T-helper 1 cell treated with Interleukin-12 subunit alpha and Interleukin-12 subunit beta and Interleukin-4 antibody, amounts not matched to agents 30 μg/mL and 1 μg/mL, for 36 hours (primary cell): ENCODE measurements around the gene TMTC4.
"Not testable (repeated sequence)": the region's sequence is repeated elsewhere in the genome, so short reads cannot be mapped to it uniquely, and the experiment has no call there.

Experiments
- H3K27ac Mint-ChIP-seq: one replicate; pipeline ENCODE4 v1.8.0; 2021; ENCODE audit warnings: mild to moderate bottlenecking, mixed read lengths
- H3K27me3 Mint-ChIP-seq: one replicate; pipeline ENCODE4 v1.8.0; 2021; ENCODE audit warnings: low read depth, mixed read lengths
- H3K36me3 Mint-ChIP-seq: one replicate; pipeline ENCODE4 v1.8.0; 2021; ENCODE audit warnings: low read depth, mixed read lengths
- H3K4me1 Mint-ChIP-seq: one replicate; pipeline ENCODE4 v1.8.0; 2021; ENCODE audit warnings: low read depth, mixed read lengths
- H3K4me3 Mint-ChIP-seq: one replicate; pipeline ENCODE4 v1.8.0; 2021; ENCODE audit warnings: mild to moderate bottlenecking, moderate library complexity, mixed read lengths
- H3K9me3 Mint-ChIP-seq: one replicate; pipeline ENCODE4 v1.8.0; 2021; ENCODE audit warnings: mixed read lengths

Gene TMTC4, protein sequence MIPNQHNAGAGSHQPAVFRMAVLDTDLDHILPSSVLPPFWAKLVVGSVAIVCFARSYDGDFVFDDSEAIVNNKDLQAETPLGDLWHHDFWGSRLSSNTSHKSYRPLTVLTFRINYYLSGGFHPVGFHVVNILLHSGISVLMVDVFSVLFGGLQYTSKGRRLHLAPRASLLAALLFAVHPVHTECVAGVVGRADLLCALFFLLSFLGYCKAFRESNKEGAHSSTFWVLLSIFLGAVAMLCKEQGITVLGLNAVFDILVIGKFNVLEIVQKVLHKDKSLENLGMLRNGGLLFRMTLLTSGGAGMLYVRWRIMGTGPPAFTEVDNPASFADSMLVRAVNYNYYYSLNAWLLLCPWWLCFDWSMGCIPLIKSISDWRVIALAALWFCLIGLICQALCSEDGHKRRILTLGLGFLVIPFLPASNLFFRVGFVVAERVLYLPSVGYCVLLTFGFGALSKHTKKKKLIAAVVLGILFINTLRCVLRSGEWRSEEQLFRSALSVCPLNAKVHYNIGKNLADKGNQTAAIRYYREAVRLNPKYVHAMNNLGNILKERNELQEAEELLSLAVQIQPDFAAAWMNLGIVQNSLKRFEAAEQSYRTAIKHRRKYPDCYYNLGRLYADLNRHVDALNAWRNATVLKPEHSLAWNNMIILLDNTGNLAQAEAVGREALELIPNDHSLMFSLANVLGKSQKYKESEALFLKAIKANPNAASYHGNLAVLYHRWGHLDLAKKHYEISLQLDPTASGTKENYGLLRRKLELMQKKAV

DNA sequence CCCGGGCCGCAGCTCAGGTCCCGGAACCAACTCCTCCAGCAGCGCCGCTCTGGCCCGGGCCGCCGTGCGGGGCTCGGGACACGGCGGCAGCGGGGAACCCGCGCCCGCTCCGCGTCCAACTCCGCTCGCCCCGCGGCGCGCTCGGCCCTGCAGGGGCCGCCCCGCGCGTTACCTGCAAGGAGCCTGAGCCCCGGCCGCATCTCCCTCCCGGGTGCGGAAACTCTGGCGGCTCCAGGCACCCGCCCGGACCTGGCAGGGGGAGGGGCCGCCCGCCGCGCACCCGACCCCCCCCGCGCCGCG, at the start of gene TMTC4:
TSS of gene TMTC4 (minus strand) at position 224 of the 300 bp plus-strand sequence. CDS start 4,433 bp downstream, outside the sequence.
- Mint-ChIP-seq H3K36me3 (peaks cover 8% of the 10 kb centered on the region), H3K4me3 (peak within 1 kb of the TSS; percentile 99), H3K27me3 (peaks cover 10% of the 10 kb centered on the region), H3K4me1 (peaks cover 27% of the 10 kb centered on the region), H3K9me3 (no peaks in the 10 kb centered on the region), H3K27ac (peak within 1 kb of the TSS; percentile 98)

DNA sequence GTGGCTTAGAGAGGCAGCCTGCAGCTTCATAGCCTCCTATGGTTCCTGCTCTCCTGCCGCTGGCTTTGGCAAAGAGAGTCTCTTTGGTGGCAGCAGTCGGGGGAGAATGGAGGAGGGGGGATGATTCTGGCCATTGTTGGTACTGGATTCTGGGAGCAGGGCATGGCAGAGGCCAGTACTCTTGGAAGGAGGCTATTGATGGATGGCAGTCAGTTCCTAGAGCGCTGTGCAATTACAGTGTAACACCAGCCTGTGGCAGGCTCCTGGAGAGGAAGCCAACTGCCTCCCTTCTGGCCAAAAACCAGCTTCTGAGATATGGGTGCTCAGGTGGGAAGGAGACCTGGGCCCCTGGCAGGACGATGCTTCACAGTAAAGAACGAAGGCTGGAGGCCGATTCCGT, 47.9 kb upstream of the TMTC4 start:
- Mint-ChIP-seq H3K27me3 (peaks cover 13% of the 10 kb centered on the region), H3K36me3 (no peaks in the 10 kb centered on the region), H3K27ac (no peak overlapping the region), H3K4me3 (no peak overlapping the region), H3K4me1 (peaks cover 3% of the 10 kb centered on the region), H3K9me3 (peaks cover 7% of the 10 kb centered on the region)

DNA sequence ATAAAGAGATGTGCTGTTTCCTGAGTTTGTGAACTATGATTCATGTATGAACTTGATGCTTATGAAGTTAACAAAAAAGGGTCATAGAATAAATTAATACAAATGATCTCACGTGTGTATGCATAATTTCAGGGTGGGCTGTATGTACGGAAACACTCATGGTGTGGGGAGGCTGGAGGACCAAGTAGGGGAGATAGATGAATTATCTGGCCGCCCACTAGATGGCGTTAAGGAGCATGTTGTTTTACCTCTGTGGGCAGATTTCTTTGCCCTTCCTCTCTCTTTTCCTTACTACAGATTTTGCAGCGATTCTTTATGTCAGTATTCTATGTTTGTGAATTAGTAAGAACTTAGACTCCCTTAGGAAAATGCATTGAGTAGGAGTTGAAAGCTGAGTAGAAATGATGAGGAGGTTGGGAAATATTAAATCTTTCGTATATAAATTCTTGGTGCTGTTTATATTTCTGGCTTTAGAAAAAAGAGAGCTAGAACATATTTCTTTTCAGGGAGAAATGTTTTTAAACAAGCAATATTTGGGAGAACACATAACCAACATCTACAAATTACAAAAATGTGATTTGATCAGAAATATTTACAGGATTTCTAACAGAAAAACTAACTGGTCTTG, 47.4 kb upstream of the TMTC4 start:
- no peaks in the 10 kb centered on the region for H3K36me3 Mint-ChIP-seq
- peaks cover 3% of the 10 kb centered on the region for H3K4me1 Mint-ChIP-seq
- H3K27me3 Mint-ChIP-seq = peaks cover 13% of the 10 kb centered on the region
- H3K4me3 Mint-ChIP-seq = no peak overlapping the region
- peaks cover 7% of the 10 kb centered on the region for H3K9me3 Mint-ChIP-seq
- H3K27ac Mint-ChIP-seq = no peak overlapping the region

DNA sequence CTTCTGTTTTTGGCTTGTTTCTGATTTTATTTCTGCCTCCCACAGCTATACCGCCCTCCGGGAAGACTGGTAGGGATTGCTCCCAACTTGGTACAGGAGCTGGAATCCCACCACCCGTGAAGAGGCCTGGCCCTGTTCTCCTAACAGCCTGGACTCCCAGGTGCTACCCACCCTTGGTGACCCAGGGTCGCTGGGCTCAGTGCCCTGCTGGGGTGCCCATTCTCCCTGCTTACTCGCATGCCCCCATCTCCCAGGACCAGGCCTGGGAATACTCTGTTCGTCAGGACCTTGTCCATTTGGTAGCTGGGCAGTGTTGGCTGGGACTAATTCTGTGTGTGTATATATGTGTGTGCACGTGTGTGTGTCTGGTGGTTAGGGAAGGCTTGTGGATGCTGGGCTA, 41.0 kb upstream of the TMTC4 start:
- Mint-ChIP-seq H3K4me1 (no peaks in the 10 kb centered on the region), H3K27me3 (peaks cover 4% of the 10 kb centered on the region), H3K9me3 (peaks cover 7% of the 10 kb centered on the region), H3K4me3 (no peak overlapping the region), H3K27ac (no peak overlapping the region), H3K36me3 (no peaks in the 10 kb centered on the region)

DNA sequence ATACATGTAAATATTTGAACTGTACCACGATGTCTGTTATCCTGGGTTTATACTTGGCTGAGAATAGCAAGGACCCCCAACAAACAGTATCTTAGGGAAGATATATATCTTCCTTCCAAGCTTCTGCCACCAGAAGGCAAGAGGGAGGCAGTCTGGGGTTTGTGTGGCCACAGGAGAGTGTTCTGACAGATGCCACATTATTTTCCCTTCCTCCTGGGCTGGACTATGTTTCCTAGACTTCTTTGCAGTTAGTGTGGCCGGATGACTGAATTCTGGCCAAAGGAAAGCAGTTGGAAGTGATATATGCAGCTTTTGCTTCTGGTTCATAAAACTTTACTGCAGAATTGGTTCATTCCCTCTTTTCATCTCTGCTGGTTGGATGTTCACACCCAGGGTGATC, 39.9 kb upstream of the TMTC4 start:
- Mint-ChIP-seq H3K4me1 (no peaks in the 10 kb centered on the region), H3K9me3 (no peaks in the 10 kb centered on the region), H3K4me3 (no peak overlapping the region), H3K27me3 (no peaks in the 10 kb centered on the region), H3K27ac (no peak overlapping the region), H3K36me3 (no peaks in the 10 kb centered on the region)

DNA sequence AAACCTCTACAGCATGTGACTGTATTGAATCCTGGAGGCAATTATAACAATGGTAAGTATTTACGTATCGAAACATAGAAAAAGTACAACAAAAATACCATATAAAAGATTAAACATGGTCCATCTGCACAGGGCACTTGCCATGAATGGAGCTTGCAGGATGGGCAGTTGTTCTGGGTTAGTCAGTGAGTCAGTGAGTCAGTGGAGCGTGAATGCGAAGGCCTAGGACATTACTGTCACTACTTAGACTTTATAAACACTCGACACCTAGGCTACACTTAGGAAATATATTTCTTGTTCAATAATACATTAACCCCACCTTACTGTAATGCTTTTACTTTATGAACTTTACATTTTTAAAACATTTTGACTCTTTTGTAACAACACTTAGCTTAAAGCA, 35.6 kb upstream of the TMTC4 start:
- Mint-ChIP-seq H3K27ac (no peak overlapping the region), H3K36me3 (no peaks in the 10 kb centered on the region), H3K4me3 (no peak overlapping the region), H3K27me3 (no peaks in the 10 kb centered on the region), H3K4me1 (no peaks in the 10 kb centered on the region), H3K9me3 (no peaks in the 10 kb centered on the region)

DNA sequence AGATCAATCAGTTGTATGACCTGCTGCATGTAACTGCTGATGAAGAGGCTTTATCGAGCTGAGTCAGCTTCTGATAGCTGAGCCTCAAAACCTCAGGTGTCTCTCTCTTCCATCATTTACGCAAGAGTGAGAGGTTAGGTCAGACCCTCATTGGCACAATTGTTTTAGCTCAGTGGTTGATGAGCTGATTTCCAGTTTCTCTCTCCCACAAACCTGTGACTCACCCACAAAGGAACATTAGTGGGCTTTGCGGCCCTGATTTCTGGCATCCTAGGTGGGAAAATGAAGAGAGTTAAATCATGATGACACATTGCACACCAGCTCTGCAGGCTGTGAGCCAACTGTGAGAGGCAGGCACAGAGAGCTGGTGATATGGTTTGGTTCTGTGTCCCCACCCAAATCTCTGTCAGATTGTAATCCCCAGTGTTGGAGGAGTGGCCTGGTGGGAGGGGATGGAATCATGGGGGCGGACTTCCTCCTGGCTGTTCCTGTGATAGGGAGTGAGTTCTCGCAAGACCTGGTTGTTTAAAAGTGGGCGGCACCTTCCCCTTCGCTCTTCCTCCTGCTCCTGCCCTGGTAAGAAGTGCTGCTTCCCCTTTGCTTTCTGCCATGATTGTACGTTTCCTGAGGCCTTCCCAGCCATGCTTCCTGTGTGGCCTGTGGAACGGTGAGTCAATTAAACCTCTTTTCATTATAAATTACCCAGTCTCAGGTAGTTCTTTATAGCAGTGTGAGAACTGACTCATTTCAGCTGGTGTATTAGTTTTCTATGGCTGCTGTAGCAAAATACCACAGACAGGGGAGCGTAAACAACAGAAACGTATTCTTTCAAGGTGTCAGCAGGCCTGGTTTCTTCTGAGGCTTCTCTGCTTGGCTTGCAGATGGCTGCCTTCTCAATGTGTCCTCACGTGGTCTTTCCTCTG, 33.5 kb upstream of the TMTC4 start:
- Mint-ChIP-seq H3K4me3 (no peak overlapping the region), H3K9me3 (no peaks in the 10 kb centered on the region), H3K27me3 (no peaks in the 10 kb centered on the region), H3K36me3 (no peaks in the 10 kb centered on the region), H3K27ac (no peak overlapping the region), H3K4me1 (no peaks in the 10 kb centered on the region)

DNA sequence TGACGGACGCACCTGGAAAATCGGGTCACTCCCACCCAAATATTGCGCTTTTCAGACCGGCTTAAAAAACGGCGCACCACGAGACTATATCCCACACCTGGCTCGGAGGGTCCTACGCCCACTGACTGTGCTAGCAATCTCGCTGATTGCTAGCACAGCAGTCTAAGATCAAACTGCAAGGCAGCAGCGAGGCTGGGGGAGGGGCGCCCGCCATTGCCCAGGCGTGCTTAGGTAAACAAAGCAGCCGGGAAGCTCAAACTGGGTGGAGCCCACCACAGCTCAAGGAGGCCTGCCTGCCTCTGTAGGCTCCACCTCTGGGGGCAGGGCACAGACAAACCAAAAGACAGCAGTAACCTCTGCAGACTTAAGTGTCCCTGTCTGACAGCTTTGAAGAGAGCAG, 23.7 kb upstream of the TMTC4 start:
- H3K9me3 Mint-ChIP-seq, H3K4me1 Mint-ChIP-seq, H3K36me3 Mint-ChIP-seq, H3K27me3 Mint-ChIP-seq, H3K4me3 Mint-ChIP-seq, H3K27ac Mint-ChIP-seq: not testable (repeated sequence)

DNA sequence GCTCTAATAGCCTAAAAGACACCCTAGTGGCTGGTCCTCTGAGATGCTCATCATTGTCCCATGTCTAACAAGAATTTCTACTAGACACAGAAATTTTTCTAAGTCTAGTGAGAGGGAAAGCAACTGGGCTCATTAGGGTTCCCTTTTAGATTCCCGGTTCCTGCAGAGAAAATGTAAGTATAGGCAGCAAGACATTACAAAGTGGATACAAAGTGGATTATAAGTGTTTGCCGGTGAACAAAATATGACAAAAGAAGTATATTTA, 20.8 kb upstream of the TMTC4 start:
- H3K27me3 Mint-ChIP-seq = peaks cover 11% of the 10 kb centered on the region

DNA sequence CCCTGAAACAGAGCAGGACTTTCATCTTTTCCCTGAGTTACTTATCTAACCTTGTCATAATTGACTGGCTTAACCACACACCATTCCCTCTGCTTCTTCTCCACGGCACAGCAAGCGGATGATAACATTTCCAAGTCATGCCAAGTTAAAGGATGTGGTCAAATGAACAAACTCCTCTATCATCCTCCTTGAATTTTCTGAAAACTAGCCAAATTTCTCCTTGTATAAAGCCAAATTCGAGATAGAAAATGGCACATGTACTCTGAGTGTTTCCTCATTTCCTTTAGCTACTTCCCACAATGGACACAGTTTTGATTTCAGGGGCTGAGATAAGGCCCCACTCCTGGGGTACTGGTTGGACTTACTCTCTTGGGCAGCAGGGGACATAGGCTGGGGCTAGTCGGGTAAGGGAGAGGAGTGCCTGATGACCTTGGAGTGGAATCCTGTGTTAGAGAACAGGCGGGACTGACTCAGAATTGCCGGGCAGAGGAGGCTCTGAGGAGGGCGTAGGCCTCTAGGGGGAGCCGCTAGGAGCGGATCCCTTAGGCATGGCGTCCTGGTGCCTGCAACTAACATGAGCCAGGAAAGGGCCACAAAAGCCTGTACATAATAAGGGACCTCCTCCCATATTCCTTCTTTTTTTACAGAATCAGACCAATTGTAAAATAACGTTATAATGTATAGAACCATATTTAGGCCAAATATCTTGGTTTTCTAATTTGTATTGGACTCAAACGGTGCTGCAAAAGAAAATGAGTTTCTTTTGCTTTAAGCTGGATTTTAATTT, 20.3 kb upstream of the TMTC4 start:
- Mint-ChIP-seq H3K36me3 (no peaks in the 10 kb centered on the region), H3K27me3 (peaks cover 11% of the 10 kb centered on the region), H3K27ac (no peak overlapping the region), H3K9me3 (peaks cover 8% of the 10 kb centered on the region), H3K4me3 (no peak overlapping the region), H3K4me1 (no peaks in the 10 kb centered on the region)

More for the DNA sequence above, 20.8 kb upstream of the TMTC4 start:
- H3K9me3 Mint-ChIP-seq = peaks cover 8% of the 10 kb centered on the region
- no peaks in the 10 kb centered on the region for H3K36me3 Mint-ChIP-seq
- no peaks in the 10 kb centered on the region for H3K4me1 Mint-ChIP-seq
- H3K27ac Mint-ChIP-seq = no peak overlapping the region
- H3K4me3 Mint-ChIP-seq = no peak overlapping the region

DNA sequence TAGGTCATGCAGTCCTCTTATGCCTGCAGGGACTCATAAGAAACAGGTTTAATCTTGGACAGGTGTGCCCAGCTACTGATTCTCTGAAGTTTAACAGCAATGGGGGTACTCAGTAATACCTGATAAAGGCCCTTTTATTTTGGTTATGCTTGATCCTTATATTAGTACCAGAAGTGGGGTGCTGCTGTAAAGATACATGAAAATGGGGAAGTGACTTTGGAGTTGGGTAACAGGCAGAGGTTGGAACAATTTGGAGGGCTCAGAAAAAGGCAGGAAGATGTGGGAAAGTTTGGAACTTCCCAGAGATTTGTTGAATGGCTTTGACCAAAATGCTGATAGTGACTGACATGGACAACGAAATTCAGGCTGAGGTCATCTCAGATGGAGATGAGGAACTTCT, 14.6 kb upstream of the TMTC4 start:
- Mint-ChIP-seq H3K36me3 (no peaks in the 10 kb centered on the region), H3K27ac (no peak overlapping the region), H3K4me1 (no peaks in the 10 kb centered on the region), H3K4me3 (no peak overlapping the region), H3K27me3 (peaks cover 14% of the 10 kb centered on the region), H3K9me3 (peaks cover 19% of the 10 kb centered on the region)

DNA sequence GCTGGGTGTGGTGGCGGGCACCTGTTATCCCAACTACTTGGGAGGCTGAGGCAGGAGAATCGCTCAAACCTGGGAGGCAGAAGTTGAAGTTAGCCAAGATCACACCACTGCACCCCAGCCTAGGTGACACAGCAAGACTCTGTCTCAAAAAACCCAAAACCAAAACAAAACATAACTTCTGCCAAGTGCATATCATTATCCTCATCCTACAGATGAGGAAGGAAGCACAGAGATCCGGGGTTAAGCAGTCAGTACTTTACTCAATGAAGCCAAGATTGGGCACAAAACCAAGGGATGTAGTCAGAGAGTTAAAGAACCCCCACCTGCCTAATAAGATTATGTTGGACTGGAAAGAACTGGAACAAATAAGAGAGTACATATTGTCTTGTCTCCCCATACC, 5.5 kb upstream of the TMTC4 start:
- H3K9me3 Mint-ChIP-seq = no peaks in the 10 kb centered on the region
- peaks cover 20% of the 10 kb centered on the region for H3K27me3 Mint-ChIP-seq

DNA sequence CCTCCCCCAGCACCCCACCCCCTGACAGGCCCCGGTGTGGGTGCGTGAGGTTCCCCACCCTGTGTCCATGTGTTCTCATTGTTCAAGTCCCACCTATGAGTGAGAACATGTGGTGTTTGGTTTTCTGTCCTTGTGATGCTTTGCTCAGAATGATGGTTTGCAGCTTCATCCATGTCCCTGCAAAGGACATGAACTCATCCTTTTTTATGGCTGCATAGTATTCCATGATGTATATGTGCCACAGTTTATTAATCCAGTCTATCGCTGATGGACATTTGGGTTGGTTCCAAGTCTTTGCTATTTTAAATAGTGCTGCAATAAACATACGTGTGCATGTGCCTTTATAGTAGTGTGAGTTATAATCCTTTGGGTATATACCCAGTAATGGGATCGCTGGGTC, 2.5 kb upstream of the TMTC4 start:
- not testable (repeated sequence) for H3K27ac Mint-ChIP-seq, H3K36me3 Mint-ChIP-seq, H3K4me3 Mint-ChIP-seq, H3K9me3 Mint-ChIP-seq
- peaks cover 10% of the 10 kb centered on the region for H3K27me3 Mint-ChIP-seq
- H3K4me1 Mint-ChIP-seq = peaks cover 28% of the 10 kb centered on the region

More for the DNA sequence above, 5.5 kb upstream of the TMTC4 start:
- peaks cover 5% of the 10 kb centered on the region for H3K36me3 Mint-ChIP-seq
- H3K4me1 Mint-ChIP-seq = peaks cover 14% of the 10 kb centered on the region
- no peak overlapping the region for H3K4me3 Mint-ChIP-seq
- H3K27ac Mint-ChIP-seq = no peak overlapping the region

DNA sequence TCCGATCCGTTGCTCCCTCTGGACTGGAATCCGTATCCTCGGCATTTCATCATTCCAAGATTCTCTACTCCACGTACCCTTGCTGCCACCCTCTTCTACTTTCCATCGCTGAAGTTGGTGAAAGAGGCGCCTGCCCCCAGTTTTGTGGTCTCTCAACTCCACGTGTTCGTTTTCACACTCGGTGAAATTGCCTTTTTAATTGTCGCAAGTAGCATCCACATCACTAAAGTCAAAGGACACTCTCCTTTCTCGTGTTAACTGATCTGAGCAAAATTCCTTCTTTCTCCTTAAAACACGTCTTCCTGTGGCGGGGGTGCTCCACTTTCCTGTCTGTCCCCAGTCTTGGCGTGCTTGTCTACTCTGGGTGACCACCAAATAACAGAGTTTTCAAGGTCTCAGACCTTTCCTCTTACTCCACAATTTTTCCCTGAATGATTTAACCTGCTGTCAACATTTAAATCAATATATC, 1.1 kb upstream of the TMTC4 start:
- peak overlapping the region; percentile 80 for H3K27ac Mint-ChIP-seq
- H3K4me1 Mint-ChIP-seq = peaks cover 28% of the 10 kb centered on the region
- H3K27me3 Mint-ChIP-seq = peaks cover 10% of the 10 kb centered on the region
- H3K4me3 Mint-ChIP-seq = peak overlapping the region; percentile 91
- peaks cover 6% of the 10 kb centered on the region for H3K36me3 Mint-ChIP-seq
- H3K9me3 Mint-ChIP-seq = no peaks in the 10 kb centered on the region
